SH-SY5Y (cell line): ENCODE results near the gene HECTD2.

Source experiments
- GATA2 ChIP-seq: IDR thresholded peaks from 2 replicates; pipeline ENCODE4 v1.6.1; 2011; ENCODE audit warnings: mild to moderate bottlenecking, low read depth, low read length
- GATA3 ChIP-seq: IDR thresholded peaks from 2 replicates; pipeline ENCODE4 v1.6.1; 2011; ENCODE audit warnings: low read depth, mild to moderate bottlenecking, low read length, moderate library complexity

DNA sequence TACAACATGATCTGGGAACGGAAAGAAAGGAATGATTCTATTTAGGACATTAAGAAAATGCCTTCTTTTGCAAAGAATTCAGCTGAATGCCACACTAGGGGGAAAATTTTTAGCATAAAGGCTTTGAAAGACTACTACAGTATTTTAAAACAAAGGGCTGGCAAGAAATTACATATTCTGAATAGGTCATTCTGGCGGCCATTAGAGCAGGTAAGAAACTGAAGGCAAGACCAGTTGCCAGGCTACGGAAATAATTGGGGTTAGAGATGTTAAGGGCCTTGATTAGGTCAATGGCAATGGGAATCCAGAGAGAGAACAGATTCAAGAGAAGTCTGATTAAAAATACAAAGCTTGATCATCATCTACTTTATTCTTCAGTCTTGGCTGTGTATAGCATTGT, 3.8 kb upstream of the HECTD2 start:
- TF ChIP-seq GATA2: no peak
- no peak for TF ChIP-seq GATA3
